SK-N-SH treated with all-trans-retinoic acid at 6 μM for 48 hours (cell line): ENCODE results near the gene TMEM164.

Source experiments
- ARNTL ChIP-seq: fragments of 450-650 bp; formaldehyde crosslinking; IDR thresholded peaks from 2 replicates; pipeline ENCODE4 v1.5.0; 2020; ENCODE audit warnings: low read depth, mild to moderate bottlenecking, moderate library complexity, borderline replicate concordance
- CSRNP3 ChIP-seq: fragments of 250-450 bp; sonication (Bioruptor Pico); IDR thresholded peaks from 2 replicates; pipeline ENCODE4 v1.5.1; 2021; ENCODE audit warnings: mild to moderate bottlenecking, moderate library complexity
- ESRRG ChIP-seq: fragments of 250-450 bp; sonication (Bioruptor Pico); IDR thresholded peaks from 2 replicates; pipeline ENCODE4 v1.6.1; 2021; ENCODE audit warnings: mild to moderate bottlenecking
- PPARA ChIP-seq: fragments of 250-450 bp; sonication (Bioruptor Pico); IDR thresholded peaks from 2 replicates; pipeline ENCODE4 v1.5.0; 2020; ENCODE audit warnings: mild to moderate bottlenecking, borderline replicate concordance
- SNAI2 ChIP-seq: fragments of 250-450 bp; sonication (Bioruptor Pico); IDR thresholded peaks from 2 replicates; pipeline ENCODE4 v1.5.0; 2020; ENCODE audit warnings: mild to moderate bottlenecking, moderate library complexity
- ZFP30 ChIP-seq: fragments of 450-650 bp; formaldehyde crosslinking; IDR thresholded peaks from 2 replicates; pipeline ENCODE4 v1.5.0; 2022; ENCODE audit warnings: mild to moderate bottlenecking, moderate library complexity

- TF ChIP-seq ARNTL (no peak), ESRRG (no peak), SNAI2 (CRISPR knock-in tag) (no peak), PPARA (CRISPR knock-in tag) (no peak), ZFP30 (no peak), CSRNP3 (CRISPR knock-in tag) (no peak)
Measured at GRCh38 chrX:110089656-110090403, 86.9 kb downstream of the TMEM164 start.
